Fibroblast of villous mesenchyme (primary cell): ENCODE measurements around the gene PNPLA7. TPM values are rescaled to one million over a fixed set of nuclear protein-coding genes. Genes with fewer than 3 reads are reported as not detected.
"Not testable (repeated sequence)": the region's sequence is repeated elsewhere in the genome, so short reads cannot be mapped to it uniquely, and the experiment has no call there.

Experiments
- DNase-seq: peaks from one replicate; pipeline ENCODE4 v3.0.0-alpha.2; 2010; ENCODE audit warnings: low read depth
- H3K4me3 ChIP-seq: 2 replicates; pipeline ENCODE4 v1.5.1; 2011; ENCODE audit warnings: low read depth, mild to moderate bottlenecking, low read length
- total RNA-seq: library from RNA; depleted of rRNA; stranded (reverse); fragments of >200 nt; gene quantifications from 2 replicates; pipeline ENCODE4 v1.2.3, GENCODE V29; 2012
- TF ChIP-seq, protein P1 (sequence below): IDR thresholded peaks from 2 replicates; pipeline ENCODE4 v1.5.1; 2012; ENCODE audit warnings: low read depth, mild to moderate bottlenecking, low read length; ENCODE audit not compliant: insufficient read depth

Gene PNPLA7
- total RNA-seq, 1 donor: 1.3 TPM

DNA sequence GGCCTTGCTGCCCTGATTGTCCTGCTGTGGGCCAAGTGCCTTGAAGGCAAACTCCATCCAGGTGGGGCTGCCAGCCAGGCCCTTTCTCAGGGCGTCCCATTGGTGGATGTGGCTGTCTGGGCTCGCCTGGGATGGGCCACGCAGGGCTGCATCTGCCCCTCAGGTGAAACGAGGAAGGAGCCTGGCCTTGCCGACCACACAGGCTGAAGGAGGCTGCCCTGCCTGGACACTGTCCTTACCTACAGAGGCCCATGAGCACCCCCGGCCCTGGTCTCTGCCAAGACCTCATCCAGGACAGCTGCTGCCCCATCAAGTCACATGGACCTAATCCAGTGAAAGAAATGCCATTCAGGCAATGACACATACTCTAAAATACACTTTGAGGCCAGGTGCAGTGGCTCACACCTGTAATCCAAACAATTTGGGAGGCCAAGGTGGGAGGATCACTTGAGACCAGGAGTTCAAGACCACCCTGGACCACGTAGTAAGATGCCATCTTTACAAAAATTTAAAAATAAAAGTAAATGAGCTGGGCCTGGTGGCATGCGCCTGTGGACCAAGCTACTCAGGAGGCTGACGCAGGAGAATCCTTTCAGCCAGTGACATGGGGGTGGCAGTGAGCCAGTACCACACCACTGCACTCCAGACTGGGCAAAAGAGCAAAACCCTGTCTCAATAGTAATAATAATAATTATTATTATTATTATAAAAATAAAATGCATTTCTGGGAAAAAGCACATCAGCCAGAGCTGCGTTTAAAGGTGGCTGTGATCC, 33.9 kb downstream of the PNPLA7 start:
- DNase-seq: no peak
- TF ChIP-seq, protein P1, sequence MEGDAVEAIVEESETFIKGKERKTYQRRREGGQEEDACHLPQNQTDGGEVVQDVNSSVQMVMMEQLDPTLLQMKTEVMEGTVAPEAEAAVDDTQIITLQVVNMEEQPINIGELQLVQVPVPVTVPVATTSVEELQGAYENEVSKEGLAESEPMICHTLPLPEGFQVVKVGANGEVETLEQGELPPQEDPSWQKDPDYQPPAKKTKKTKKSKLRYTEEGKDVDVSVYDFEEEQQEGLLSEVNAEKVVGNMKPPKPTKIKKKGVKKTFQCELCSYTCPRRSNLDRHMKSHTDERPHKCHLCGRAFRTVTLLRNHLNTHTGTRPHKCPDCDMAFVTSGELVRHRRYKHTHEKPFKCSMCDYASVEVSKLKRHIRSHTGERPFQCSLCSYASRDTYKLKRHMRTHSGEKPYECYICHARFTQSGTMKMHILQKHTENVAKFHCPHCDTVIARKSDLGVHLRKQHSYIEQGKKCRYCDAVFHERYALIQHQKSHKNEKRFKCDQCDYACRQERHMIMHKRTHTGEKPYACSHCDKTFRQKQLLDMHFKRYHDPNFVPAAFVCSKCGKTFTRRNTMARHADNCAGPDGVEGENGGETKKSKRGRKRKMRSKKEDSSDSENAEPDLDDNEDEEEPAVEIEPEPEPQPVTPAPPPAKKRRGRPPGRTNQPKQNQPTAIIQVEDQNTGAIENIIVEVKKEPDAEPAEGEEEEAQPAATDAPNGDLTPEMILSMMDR: no peak
- no peak overlapping the region for H3K4me3 ChIP-seq

DNA sequence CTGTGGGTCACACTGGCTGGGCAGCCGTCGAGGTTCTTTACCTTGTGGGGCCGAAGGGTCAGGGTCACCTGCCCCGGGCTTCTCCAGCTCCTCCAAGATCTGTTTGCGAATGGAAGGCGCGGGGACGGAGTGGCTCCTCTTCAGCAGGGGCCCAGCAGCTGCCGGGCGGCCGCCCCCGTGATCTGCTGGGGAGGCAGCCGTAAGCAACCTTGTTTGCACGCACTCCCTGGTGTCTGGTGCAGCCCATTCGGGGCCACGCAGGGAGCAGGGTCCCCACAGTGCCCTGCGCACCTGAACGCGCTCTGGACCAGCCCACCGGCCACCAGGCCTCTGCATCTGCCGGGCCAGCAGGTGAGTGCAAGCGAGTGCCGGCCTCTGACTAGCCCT, 34.9 kb downstream of the PNPLA7 start:
- DNase-seq: no peak
- TF ChIP-seq, protein P1: no peak
- H3K4me3 ChIP-seq: no peak overlapping the region

DNA sequence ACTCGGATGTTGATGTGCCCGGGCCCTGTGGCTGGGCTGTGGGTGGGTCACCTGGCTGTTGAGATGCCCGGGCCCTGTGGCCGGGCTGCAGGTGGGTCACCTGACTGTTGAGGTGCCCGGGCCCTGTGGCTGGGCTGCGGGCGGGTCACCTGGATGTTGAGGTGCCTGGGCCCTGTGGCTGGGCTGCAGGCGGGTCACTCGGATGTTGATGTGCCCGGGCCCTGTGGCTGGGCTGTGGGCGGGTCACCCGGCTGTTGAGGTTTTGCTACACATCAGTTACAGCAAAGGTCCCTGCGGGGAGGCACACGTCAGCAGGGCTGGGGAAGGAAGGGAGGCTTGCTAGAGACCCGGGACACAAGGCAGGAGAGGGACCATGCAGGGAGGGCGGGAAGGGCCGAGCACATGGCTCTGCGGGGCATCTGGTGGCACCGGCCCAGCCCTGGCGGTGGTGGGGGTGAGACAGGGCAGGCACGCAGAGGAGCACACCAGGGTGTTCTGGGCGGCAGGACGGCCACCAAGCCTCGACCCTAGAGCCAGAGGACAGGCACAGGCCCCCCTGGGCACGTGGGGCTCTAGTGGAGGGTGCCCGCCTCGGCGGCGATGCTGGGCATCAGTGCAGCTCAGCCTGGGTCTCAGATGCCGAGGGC, 35.4 kb downstream of the PNPLA7 start:
- TF ChIP-seq, protein P1: no peak
- no peak overlapping the region for H3K4me3 ChIP-seq
- DNase-seq: no peak

DNA sequence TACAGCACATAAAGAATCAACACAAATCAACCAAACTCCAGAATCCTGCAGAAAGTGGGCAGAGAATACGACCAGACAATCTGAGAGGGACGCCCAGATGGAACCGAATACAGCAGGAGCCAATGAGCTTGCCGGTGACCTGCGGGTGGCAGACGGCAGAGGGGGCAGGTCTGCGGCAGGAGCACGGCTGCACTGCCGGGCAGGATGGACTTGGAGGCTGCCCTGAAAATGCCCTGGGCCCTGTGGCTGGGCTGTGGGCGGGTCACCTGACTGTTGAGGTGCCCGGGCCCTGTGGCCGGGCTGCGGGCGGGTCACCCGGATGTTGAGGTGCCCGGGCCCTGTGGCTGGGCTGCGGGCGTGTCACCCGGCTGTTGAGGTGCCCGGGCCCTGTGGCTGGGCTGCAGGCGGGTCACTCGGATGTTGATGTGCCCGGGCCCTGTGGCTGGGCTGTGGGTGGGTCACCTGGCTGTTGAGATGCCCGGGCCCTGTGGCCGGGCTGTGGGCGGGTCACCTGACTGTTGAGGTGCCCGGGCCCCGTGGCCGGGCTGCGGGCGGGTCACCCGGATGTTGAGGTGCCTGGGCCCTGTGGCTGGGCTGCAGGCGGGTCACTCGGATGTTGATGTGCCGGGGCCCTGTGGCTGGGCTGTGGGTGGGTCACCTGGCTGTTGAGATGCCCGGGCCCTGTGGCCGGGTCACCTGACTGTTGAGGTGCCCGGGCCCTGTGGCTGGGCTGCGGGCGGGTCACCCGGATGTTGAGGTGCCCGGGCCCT, 36.2 kb downstream of the PNPLA7 start:
- DNase-seq, H3K4me3 ChIP-seq: not testable (repeated sequence)

DNA sequence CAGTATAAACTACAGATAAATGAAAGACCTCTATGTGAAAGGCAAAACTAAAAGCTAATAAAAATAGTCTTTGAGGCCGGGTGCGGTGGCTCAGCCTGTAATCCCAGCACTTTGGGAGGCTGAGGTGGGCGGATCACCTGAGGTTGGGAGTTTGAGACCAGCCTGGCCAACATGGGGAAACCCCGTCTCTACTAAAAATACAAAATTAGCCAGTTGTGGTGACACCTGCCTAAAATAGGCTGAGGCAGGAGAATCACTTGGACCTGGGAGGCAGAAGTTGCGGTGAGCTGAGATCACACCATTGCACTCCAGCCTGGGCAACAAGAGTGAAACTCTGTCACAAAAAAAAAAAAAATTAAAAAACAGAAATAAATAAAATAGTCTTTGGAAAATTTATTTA, 37.1 kb downstream of the PNPLA7 start:
- DNase-seq, H3K4me3 ChIP-seq: not testable (repeated sequence)

DNA sequence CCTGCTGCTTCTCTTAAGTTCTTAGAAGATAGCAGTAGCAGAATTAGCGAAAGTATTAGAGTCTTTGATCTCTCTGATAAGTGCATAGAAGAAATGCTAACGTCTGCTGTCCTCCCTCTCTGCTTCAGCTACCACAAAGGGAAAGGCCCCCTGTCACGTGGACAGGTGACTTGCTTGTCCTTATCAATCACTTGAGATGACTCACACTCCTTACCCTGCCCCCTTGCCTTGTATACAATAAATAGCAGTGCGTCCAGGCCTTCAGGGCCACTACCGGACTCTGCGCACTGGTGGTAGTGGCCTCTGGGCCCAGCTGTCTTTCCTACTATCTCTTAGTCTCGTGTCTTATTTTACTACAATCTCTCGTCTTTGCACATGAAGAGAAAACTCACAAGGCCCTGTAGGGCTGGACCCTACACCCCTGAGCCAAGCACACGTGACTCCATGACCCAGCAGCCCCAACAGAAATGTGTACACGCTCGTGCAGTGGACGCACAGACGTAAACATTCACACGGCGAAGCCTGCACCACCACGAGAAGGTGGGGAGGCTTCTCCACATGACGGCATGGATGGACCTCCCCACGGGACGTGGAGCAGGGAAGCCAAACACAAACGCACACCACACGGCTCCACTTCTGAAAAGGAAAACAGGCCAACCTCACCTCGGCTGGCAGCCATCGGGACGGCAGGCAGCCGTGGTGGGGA, 38.3 kb downstream of the PNPLA7 start:
- TF ChIP-seq, protein P1: no peak
- DNase-seq: no peak
- no peak overlapping the region for H3K4me3 ChIP-seq

DNA sequence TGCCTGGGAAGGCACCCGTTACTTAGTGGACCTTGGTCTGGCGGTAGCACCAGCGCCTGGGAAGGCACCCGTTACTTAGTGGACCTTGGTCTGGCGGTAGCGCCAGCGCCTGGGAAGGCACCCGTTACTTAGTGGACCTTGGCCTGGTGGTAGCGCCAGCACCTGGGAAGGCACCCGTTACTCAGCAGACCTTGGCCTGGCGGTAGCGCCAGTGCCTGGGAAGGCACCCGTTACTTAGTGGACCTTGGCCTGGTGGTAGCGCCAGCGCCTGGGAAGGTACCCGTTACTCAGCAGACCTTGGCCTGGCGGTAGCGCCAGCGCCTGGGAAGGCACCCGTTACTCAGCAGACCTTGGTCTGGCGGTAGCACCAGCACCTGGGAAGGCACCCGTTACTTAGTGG, 39.1 kb downstream of the PNPLA7 start:
- not testable (repeated sequence) for DNase-seq, H3K4me3 ChIP-seq

DNA sequence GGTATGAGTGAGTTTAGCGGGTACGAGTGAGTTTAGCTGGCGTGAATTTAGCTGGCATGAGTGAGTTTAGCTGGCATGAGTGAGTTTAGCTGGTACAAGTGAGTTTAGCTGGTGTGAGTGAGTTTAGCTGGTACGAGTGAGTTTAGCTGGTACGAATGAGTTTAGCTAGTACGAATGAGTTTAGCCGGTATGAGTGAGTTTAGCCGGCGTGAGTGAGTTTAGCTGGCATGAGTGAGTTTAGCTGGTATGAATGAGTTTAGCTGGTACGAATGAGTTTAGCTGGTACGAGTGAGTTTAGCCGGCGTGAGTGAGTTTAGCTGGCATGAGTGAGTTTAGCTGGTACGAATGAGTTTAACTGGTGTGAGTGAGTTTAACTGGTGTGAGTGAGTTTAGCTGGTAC, 41.0 kb downstream of the PNPLA7 start:
- DNase-seq: no peak
- TF ChIP-seq, protein P1: no peak
- H3K4me3 ChIP-seq: no peak overlapping the region
